Measurements from ENCODE around the gene WASL. TPM values are rescaled to one million over a fixed set of nuclear protein-coding genes. Genes with fewer than 3 reads are reported as not detected.

The WASL gene
- total RNA-seq, 2 donors from 2014 or later, result 20.9 to 24.7 TPM

DNA sequence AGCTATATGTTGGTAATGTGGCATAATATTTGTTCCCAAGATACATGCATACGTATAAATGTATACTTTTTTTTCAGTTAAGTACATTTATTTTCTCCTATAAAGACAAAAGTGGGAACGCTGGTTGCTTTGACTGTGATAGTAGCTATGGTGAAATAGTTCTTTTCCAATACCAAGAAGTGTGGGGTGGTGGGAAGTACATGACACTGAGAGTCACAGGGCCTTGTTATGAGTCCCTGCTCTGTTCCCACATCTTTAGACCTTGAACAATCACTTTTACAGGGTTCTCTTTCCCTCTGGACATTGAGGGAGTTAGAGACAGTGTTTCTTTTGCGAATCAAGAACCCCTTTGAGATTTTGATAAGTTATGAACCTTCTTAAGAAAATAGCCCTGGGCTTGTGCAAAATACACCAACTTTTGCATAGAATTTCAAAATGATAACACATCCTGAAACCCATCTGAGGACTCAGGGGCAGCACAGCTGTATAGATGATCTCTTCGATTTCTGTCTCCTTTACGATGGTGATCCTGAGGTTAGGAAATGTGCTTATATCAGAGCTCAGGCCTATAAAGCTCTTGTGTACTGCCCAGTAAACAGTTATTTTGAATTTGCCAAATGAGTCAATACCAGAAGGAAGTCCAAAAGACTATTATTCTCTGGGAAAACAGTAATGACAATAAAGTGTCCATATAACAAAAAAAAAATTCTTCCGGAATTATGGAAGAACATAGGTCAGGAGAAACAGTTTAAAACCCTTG lies 92.1 kb downstream of the WASL start:
- peak overlapping the region; percentile 48 for H3K4me3 ChIP-seq

GRCh38 chr7:123655614-123656013 lies 93.2 kb downstream of the WASL start, which contains the start of gene LMOD2:
Gene LMOD2, plus strand, starts transcription at chr7:123655866. Its CDS starts 98 bp downstream, at chr7:123655964.
- TF ChIP-seq CTCF (IDR thresholded peaks at IDR 0.05), result no peak
- peak within 1 kb of the TSS; percentile 48 for H3K4me3 ChIP-seq
- H3K36me3 ChIP-seq, result peaks cover 32% of the 10 kb centered on the region
- H3K9me3 ChIP-seq, result no peaks in the 10 kb centered on the region
- peak within 1 kb of the TSS; percentile 83 to 90 for H3K27ac ChIP-seq
- H3K4me1 ChIP-seq, result no peaks in the 10 kb centered on the region
- DNase-seq (ENCODE audit: low spot score), result peak; percentile 70
- no peaks in the 10 kb centered on the region for H3K27me3 ChIP-seq

More for the DNA sequence above, 92.1 kb downstream of the WASL start:
- Histone ChIP-seq H3K4me1 (no peaks in the 10 kb centered on the region), H3K27ac (peak overlapping the region; percentile 83 to 90), H3K36me3 (peaks cover 37% of the 10 kb centered on the region), H3K27me3 (no peaks in the 10 kb centered on the region), H3K9me3 (no peaks in the 10 kb centered on the region)
- DNase-seq (ENCODE audit: low spot score), result no peak
- TF ChIP-seq CTCF (IDR thresholded peaks at IDR 0.05), result no peak

- Histone ChIP-seq H3K4me1 (peaks cover 0 to 5% of the 10 kb centered on the region in 2 donors), H3K27ac (peak overlapping the region; percentile 47 to 90), H3K9me3 (no peaks in the 10 kb centered on the region), H3K27me3 (no peaks in the 10 kb centered on the region), H3K4me3 (no peak overlapping the region), H3K36me3 (peaks cover 14% of the 10 kb centered on the region)
- DNase-seq (ENCODE audit: low spot score), result no peak
- TF ChIP-seq CTCF (IDR thresholded peaks at IDR 0.05), result no peak
These were observed 95.6 kb downstream of the WASL start for GRCh38 chr7:123653162-123653561.

GRCh38 chr7:123652406-123652805 lies 96.4 kb downstream of the WASL start:
- no peak for DNase-seq (ENCODE audit: low spot score)
- Histone ChIP-seq H3K9me3 (no peaks in the 10 kb centered on the region), H3K27me3 (no peaks in the 10 kb centered on the region), H3K36me3 (peaks cover 9% of the 10 kb centered on the region), H3K27ac (peak overlapping the region; percentile 47 to 90), H3K4me1 (peaks cover 0 to 8% of the 10 kb centered on the region in 2 donors), H3K4me3 (no peak overlapping the region)
- no peak for TF ChIP-seq CTCF (IDR thresholded peaks at IDR 0.05)

GRCh38 chr7:123650595-123650994 lies 98.2 kb downstream of the WASL start:
- Histone ChIP-seq H3K27me3 (no peaks in the 10 kb centered on the region), H3K4me1 (peaks cover 0 to 25% of the 10 kb centered on the region in 2 donors), H3K9me3 (no peaks in the 10 kb centered on the region), H3K4me3 (no peak overlapping the region), H3K36me3 (no peaks in the 10 kb centered on the region), H3K27ac (peak overlapping the region; percentile 57 to 90)
- no peak for TF ChIP-seq CTCF (IDR thresholded peaks at IDR 0.05)
- DNase-seq (ENCODE audit: low spot score), result no peak

Data from right atrium auricular region (tissue), 2 donors.